HG03045 (cell line): ENCODE measurements around the gene STARD10.

Source experiments
- ATAC-seq: cut with Tn5 transposase; IDR thresholded peaks from one replicate; pipeline ENCODE4 v1.9.1; 2021; ENCODE audit warnings: mild to moderate bottlenecking, moderate library complexity; ENCODE audit not compliant: unreplicated experiment

The STARD10 gene

GRCh38 chr11:72767203-72768062, 26.4 kb downstream of the STARD10 start:
- no peak for ATAC-seq

- ATAC-seq: no peak
Observed at GRCh38 chr11:72766152-72766902, 27.5 kb downstream of the STARD10 start.

- ATAC-seq: no peak
Observed at GRCh38 chr11:72764503-72764902, 29.3 kb downstream of the STARD10 start.

DNA sequence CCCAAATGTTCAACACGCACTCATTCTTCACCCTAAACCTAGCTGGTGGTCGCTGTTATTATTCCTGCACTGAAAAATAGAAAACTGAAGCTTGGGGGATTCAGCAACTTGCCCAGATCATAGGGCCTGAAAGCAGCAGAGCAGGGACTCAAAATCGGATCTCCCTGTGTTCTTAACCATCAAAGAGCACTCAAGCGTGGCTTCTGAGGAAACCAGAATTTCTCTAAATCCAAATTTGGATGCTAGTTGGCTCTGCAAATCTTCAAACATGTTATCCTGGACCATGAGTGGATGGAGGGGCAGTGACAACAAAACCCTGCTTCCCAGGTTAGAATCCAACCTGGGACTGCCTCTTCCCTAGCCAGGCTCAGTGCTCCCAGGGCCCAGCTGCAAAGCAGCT, 30.0 kb downstream of the STARD10 start:
- no peak for ATAC-seq

DNA sequence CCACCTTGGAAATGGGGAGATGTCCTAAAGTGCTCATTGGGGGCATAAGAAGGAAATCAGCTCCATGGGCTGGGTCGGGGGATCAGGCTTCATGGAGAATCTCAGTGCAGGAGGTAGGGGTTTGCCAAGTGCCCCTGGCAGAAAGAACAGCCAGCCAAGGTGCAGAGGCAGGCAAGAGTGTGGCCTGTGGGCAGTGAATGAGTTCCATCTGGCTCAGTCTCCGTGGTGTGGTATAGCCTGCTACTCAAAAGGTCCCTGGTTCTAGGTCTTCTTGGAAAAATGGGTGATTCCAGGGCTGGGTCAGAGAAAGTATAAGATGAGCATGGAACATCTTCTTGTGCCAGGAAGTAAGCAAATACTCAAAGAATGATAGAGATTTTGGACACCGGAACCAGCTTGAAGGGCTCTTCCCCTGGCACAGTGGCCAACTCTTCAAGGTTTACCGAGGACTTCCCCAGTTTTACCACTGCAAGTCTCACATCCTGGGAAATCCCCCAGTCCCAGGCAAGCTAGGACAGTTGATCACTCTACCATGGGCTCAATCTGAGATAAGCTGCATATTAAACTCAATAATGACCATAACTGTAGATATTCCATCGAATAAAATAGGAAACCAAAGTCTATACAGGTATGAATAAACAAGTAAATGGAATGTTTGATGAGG, 31.1 kb downstream of the STARD10 start:
- ATAC-seq: no peak

GRCh38 chr11:72760539-72761405, 33.1 kb downstream of the STARD10 start:
- no peak for ATAC-seq

DNA sequence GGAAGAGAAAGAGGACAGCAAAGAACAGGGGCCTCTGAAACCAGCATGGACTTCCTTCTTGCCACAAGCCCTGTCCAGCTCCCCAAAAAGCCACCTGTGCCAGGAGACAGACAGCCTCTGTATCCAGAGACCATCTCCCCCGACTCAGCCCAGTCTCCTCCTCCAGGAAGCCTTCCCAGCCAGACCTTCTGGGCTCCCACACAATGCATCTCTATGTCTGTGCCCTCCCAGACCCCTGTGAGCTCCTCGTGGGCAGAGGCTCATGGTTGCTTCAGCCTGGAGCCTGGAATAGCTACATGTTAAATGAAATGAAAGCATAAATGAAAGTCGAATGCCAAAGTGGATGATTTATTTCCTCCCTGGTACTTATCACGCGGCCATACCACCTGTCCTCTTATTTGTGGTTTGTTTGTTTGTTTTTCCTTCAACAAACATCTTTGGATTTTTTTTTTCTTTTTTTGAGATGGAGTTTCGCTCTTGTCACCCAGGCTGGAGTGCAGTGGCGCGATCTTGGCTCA, 34.3 kb downstream of the STARD10 start:
- no peak for ATAC-seq

GRCh38 chr11:72758690-72759389, 35.0 kb downstream of the STARD10 start:
- ATAC-seq: no peak

GRCh38 chr11:72758304-72758689, 35.5 kb downstream of the STARD10 start:
- no peak for ATAC-seq

- no peak for ATAC-seq
Observed at GRCh38 chr11:72755713-72756285, 38.0 kb downstream of the STARD10 start.

DNA sequence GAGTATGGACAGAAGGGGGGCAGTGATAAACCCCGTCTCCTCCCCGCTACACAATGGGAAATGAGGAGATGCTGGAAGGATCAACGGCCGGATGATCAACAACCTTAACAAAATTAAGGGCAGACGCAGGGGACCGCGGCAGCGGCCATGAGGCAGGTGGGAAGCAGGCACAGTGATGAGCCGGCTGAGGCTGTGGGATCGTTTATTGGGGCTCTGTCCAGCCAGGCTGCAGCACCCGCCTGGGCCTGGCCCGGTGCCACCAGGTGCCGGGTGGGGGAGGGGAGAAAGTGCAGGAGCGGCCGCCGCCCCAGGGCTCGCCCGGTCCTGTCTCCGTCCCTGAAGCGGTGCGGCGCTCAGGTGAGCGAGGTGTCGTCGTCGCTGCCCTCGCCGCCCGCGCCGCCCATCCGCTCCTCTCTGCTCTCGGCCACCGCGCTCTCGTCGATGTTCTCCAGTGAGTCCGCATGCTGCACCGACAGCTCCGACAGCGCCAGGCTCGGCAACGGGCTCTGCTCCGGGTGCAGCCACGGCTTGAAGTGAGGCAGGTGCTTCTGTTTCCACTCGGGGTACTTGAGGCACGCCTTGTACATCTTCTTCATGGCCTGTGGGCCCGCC, 39.2 kb downstream of the STARD10 start:
- no peak for ATAC-seq

GRCh38 chr11:72754149-72754543, 39.7 kb downstream of the STARD10 start:
- no peak for ATAC-seq

- no peak for ATAC-seq
Observed at GRCh38 chr11:72753341-72754148, 40.3 kb downstream of the STARD10 start.

GRCh38 chr11:72752088-72752914, 41.5 kb downstream of the STARD10 start, which contains the start of gene ARAP1:
Gene ARAP1 (minus strand): TSS chr11:72752408. CDS start chr11:72727128, 25,280 bp downstream.
- ATAC-seq: peak; percentile 59

DNA sequence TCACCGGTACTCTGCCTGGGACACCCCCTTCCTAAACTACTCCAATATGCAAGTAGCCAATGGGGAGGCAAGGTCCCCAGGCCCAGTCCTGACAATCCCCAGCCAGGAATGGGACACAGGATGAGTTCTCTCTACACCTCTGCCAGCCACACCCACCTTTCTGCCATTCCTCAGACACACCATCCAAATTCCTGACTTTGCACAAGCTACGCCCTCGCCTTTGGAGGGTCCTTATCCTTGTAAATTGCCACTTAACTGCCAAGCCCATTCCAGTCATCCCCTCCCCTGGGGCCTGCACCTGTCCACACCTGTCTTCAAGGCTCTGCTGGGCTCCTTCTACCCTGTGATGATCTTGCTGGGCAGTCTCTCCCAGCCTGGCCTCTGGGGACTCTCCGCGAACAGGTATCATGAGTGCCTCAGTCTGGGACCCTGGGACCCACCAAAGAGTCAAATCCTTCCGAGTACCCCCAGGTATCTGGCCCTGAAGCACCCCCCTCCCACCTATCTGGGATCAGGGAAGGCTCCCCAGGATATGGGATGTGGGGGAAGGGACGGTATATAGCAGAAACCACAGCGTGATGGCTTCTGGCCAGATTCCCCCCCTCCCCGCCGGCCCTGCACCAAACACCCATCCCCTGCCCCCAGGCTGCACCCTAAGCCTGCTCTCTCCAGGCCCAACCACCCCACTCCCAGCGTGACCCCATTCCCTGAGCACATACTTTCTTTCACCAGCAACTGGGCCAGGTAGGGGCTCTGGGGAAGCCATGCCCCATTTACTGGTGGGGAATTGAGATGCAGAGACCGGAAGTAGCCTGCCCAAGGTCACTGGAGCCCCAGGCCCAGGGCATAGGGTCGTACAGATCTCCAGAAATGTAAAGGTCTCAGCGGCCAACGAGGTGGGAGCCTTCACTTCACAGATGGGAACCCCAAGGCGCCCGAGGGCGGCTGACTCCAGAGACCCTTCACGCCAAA, 42.4 kb downstream of the STARD10 start:
- no peak for ATAC-seq

DNA sequence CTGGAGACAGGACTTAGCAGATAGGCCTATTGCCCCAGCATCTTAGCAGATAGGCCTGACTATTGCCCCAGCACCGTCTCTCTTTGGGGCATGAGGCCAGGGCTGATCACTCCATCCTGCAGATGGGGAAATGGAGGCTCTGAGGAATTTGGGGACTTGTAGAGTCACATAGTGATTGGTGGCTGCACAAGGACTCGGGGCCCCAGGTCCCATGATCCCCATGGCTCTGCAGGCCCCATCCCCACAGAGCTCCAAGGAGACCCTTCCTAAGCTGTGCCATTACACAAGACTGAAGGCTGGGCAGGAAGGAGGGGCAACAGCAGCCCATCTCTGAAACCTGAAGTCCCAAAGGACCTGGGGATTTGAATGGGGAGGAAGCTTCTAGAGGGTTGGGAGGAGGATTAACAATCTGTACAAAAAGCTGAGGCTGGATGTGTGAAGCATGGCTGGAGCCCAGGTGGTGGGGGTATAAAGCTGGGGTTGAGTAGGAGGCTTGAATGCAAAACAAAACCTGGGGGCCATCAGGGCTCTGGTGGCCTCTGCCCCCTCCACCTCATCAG, 43.2 kb downstream of the STARD10 start:
- ATAC-seq: no peak
